GM18502 (cell line): ENCODE measurements around the gene FBXW10.
"Not testable (repeated sequence)": the region's sequence is repeated elsewhere in the genome, so short reads cannot be mapped to it uniquely, and the experiment has no call there.

Experiments
- ATAC-seq: cut with Tn5 transposase; IDR thresholded peaks from one replicate; pipeline ENCODE4 v1.9.1; 2021; ENCODE audit warnings: mild to moderate bottlenecking; ENCODE audit not compliant: unreplicated experiment, poor library complexity

FBXW10 gene, protein sequence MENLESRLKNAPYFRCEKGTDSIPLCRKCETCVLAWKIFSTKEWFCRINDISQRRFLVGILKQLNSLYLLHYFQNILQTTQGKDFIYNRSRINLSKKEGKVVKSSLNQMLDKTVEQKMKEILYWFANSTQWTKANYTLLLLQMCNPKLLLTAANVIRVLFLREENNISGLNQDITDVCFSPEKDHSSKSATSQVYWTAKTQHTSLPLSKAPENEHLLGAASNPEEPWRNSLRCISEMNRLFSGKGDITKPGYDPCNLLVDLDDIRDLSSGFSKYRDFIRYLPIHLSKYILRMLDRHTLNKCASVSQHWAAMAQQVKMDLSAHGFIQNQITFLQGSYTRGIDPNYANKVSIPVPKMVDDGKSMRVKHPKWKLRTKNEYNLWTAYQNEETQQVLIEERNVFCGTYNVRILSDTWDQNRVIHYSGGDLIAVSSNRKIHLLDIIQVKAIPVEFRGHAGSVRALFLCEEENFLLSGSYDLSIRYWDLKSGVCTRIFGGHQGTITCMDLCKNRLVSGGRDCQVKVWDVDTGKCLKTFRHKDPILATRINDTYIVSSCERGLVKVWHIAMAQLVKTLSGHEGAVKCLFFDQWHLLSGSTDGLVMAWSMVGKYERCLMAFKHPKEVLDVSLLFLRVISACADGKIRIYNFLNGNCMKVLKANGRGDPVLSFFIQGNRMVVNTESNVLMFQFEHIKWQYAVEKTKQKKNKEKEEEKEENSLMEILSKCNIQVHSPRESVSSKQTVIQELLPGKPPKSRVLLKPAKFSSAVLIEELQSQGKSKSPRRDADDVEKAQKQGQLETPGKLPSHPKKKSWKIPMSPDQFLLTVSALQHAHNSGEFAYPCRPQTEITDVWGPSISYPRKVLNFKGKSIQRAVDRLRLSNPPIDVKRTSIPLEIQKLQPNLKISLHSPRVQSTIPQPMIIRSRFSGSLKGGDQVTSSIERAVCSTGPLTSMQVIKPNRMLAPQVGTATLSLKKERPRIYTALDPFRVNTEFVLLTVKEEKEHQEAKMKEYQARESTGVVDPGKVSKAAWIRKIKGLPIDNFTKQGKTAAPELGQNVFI

GRCh38 chr17:18743699-18744421 lies at the start of gene FBXW10:
Gene FBXW10, plus strand, starts transcription at chr17:18744054. Its CDS starts 191 bp downstream, at chr17:18744245.
- not testable (repeated sequence) for ATAC-seq

DNA sequence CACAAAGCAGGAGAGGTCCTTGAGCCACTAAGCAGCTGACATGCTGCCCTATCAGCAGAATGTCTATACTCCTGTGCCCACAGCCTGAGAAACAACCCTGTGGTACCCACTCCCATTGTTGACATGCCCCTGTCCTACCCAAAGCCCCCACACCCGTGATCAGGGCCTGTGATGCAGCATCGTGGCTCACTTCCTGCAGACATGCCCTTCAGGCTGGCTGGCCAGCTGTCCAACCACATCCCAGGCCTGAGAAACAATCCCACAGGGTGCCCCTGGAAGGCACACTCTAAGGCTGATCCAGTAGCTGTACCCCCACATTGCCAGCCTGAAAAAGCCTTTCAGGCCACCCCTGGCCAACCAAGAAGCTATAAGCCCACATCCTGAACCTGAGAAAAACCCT lies 48.7 kb upstream of the FBXW10 start:
- ATAC-seq, result not testable (repeated sequence)

DNA sequence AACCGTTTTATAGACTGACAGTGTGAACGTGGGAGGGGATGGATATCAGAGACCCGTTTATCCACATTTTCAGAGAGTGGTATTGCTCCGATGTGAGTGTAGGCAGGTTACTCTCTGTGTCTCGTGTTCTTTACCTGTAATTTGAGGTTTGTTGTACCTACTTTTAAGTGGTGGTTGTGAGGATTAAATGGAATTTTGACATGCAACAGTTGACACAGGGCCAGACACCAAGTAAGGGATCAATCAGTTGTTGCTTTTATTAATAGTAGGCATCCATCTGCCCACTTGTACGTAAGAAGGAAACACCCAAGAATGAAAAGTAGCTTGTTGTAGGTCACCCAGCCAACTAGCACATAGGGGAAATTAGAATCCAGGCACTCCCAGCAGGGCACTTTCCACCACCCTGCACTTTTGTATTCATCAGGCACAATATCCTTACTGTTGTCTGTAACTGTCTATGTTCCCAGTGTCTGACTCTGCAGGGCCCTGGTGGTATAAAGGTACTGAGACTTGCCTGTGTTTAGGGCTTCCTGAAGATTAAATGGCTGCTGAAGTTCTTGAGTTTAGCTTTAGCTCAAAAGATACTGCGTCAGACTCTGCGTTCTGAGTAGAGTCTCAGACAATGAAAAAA lies 45.3 kb upstream of the FBXW10 start:
- ATAC-seq, result not testable (repeated sequence)

GRCh38 chr17:18705955-18706354 lies 37.9 kb upstream of the FBXW10 start:
- ATAC-seq, result not testable (repeated sequence)

- ATAC-seq, result not testable (repeated sequence)
These were observed 35.6 kb upstream of the FBXW10 start for GRCh38 chr17:18708215-18708614.

DNA sequence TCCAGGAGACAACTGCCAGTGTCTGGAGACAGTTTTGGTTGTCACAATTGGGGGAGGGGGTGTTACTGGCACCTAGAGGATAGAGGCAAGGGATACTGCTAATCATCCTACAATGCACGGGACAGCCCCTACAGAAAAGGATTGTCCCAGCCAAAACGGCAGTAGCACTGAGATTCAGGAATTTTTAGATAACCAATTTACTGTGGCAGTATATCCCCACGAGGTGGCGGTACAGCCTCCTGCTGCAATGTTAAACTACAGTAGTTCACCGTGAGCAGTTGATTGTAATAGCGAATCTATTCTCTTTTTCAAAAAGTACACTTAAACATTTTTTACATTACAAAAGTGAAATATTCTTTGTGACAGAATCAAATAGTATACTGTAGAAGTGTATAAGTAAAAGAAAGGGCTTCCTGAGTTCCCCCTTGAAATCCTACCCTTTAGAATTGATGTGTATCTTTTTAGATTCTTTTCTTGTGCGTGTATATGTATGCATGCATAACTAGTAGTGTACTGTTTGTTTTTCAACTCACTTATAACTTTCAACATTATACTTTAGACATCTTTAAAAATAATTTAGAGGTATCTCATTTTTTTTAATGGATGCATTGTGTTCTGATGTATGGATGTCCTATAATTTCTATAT lies 31.4 kb upstream of the FBXW10 start:
- not testable (repeated sequence) for ATAC-seq

DNA sequence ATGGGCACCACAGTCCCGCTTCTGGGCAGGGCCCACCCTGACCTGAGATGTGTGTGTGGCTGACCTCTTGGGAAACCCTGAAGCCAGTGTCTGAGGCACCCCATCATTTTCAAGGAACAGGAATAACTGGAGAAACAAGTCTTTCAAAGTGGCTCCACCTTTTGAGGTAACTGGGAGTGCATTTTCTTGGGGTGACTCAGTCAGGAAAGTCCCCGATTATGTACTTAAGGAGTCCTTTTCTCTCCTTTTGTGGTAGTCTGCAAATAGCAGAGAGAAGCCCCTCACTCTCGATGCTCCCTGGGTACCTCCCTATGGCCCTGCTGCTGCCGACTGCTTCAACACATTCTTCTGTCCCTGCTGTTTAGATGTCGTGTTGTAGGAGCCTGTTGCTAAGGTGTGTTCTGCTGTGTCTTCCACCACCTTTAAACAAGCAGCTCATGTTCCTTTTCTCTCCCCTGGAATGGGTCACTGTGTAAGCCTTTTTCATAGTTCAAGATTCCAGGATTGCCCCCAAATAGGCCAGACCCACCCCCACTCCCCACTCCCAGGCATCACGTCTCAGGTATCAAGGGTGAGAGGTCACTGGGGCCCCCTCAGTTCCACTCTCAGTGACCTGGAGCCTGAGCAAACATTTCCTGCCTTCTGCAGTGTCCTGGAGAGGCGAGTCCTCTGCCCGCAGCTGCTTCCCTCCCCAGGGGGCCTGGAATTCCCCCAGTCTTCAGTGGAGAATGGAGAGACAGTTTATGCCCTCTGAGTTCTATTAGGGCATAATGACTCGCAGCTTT lies 25.0 kb upstream of the FBXW10 start:
- not testable (repeated sequence) for ATAC-seq

DNA sequence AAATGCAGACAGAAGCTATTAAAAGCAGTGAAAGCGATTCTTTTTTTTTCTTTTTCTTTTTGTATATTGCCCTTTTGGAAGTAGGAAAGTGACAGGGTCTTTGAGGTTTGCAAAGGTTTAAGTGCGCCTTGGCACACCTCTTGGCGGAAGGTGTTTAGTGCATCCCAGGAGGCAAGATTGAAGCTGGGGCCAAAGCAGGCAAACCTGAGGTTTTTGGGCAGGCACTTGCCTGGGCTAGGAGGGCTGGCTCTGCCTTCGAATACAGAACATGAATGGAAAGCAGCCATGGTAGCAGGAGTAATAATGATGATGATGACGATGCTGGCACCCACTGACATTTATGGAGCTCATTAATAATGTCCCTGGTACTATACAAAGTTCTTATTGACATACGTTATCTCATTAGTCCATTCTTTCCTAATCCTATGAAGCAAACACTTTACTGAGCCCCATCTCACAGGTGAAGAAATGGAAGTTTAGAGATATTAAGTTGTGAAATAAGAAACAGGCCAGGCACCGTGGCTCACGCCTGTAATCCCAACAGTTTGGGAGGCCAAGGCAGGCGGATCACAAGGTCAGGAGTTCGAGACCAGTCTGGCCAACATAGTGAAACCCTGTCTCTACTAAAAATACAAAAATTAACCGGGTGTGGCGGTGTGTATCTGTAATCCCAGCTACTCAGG lies 24.3 kb upstream of the FBXW10 start:
- ATAC-seq, result not testable (repeated sequence)

- not testable (repeated sequence) for ATAC-seq
These were observed 21.9 kb upstream of the FBXW10 start for GRCh38 chr17:18721775-18722547.

DNA sequence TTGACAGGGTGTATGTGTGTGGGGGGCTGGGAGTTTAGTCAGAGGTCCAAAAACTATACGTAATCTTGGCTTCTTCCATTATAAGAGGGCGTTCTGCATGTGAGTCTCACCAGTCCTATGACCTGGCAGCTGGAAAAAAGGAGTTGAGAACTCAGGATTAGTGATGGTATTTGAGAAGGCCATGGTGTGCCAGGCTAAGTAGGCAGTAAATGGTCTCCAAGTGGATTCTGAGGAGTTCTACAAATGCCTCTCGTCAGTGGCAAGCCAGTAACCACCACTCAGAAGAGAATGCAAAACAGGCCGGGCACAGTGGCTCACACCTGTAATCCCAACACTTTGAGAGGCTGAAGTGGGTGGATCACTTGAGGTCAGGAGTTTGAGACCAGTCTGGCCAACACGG lies 21.2 kb upstream of the FBXW10 start:
- not testable (repeated sequence) for ATAC-seq

- not testable (repeated sequence) for ATAC-seq
These were observed 20.3 kb upstream of the FBXW10 start for GRCh38 chr17:18723509-18723908.

DNA sequence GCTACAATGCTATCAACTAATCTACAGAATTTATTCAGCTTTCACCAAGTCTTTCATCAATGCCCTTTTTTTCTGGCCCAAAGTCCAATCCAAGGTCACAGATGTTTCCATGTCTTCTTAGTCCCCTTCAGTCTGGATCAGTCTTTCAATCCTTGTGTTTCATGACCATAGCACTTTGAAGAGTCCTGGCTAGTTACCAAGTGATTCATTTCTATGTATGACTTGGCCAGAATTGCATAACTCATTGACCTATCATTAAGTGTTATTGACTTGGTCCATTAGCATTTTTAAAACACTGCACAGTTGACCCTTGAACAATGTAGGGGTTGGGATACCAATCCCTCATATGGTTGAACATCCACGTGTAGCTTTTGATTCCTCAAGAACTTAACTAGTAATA lies 11.4 kb upstream of the FBXW10 start:
- not testable (repeated sequence) for ATAC-seq

DNA sequence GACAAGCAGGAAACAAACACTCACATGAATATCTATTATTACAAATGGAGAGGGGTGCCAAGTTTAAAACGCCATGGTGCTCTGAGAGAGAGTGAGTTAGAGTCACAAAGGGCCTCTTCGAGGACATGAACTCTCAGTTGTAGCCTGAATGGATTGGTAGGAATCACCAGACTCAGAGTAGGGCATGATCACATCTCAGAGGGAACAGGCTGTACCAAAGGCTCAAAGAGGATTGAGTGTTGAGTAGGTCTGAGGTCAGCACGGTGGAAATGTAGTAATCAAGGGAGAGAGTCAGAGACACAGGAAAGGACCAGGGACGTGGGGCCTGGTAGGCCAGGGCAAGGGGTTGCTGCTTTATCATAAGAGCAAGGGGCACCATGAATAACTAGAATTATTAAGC lies 10.5 kb upstream of the FBXW10 start:
- not testable (repeated sequence) for ATAC-seq

GRCh38 chr17:18739616-18740391 lies 4.0 kb upstream of the FBXW10 start:
- ATAC-seq, result not testable (repeated sequence)

GRCh38 chr17:18741228-18741627 lies 2.6 kb upstream of the FBXW10 start:
- not testable (repeated sequence) for ATAC-seq

DNA sequence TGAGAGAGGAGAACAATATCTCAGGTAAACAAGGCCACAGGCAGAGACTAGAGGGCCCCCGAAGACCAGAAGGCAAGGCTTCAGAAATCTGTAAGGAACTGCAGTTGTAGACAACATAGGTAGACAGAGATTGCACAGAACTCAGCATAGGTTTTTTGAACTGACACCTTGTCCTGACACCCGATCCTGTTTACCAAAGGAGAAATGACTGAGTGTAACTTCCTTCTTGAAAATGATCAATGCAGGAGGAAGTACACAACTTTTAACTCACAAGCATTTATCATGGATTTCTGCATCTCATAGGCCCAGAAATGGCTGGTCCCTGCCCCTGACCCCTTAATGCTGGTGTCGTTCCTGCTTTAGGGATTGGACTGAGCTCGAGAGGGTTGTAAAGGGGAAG lies 872 bp downstream of the FBXW10 start:
- not testable (repeated sequence) for ATAC-seq
